AG04450 (cell line): ENCODE measurements around the gene GPLD1. TPM values are rescaled to one million over a fixed set of nuclear protein-coding genes. Genes with fewer than 3 reads are reported as not detected.

ENCODE experiments used
- CTCF ChIA-PET: fragments of 300-600, 350-600 bp; formaldehyde crosslinking; extraction: SDS; loops from one replicate; lab custom pipeline; 2022; ENCODE audit warnings: antibody characterized with exemption, inconsistent platforms; lab: Charles Lee
- POLR2A ChIA-PET: fragments of 350-600 bp; formaldehyde crosslinking; extraction: SDS; loops from one replicate; lab custom pipeline; 2021; ENCODE audit warnings: antibody characterized with exemption, inconsistent platforms; lab: Yijun Ruan, JAX
- DNase-seq: peaks from one replicate; pipeline ENCODE4 v3.0.0-alpha.2; 2011; ENCODE audit warnings: low read depth, low spot score
- H3K27ac ChIP-seq: one replicate; pipeline ENCODE4 v1.5.1; 2012; ENCODE audit warnings: low read depth, low read length, control low read depth
- H3K27me3 ChIP-seq: one replicate; pipeline ENCODE4 v1.6.0; 2012; ENCODE audit warnings: low read length; ENCODE audit not compliant: control insufficient read depth, insufficient read depth
- H3K4me3 ChIP-seq: 2 replicates; pipeline ENCODE4 v1.5.1; 2011; ENCODE audit warnings: mild to moderate bottlenecking, low read depth, low read length, control low read depth
- H3K9me3 ChIP-seq: 2 replicates; pipeline ENCODE4 v1.5.1; 2012; ENCODE audit warnings: low read length; ENCODE audit not compliant: control insufficient read depth, insufficient read depth
- CTCF ChIP-seq: IDR thresholded peaks from 2 replicates; pipeline ENCODE4 v1.5.1; 2011; ENCODE audit warnings: low read depth, low read length, control low read depth, inconsistent platforms
- polyA plus RNA-seq: library from polyadenylated mRNA; depleted of rRNA; stranded (reverse); fragments of >200 nt; gene quantifications from 2 replicates; pipeline ENCODE4 v1.2.3, GENCODE V29; 2011

Gene GPLD1
- polyA plus RNA-seq, 1 experiment, result 0.04 TPM

GRCh38 chr6:24472181-24472580 is 17.2 kb downstream of the GPLD1 start:
- DNase-seq, result no peak
- Histone ChIP-seq H3K4me3 (no peak overlapping the region), H3K27me3 (no peaks in the 10 kb centered on the region), H3K27ac (no peak overlapping the region), H3K9me3 (no peaks in the 10 kb centered on the region)
- TF ChIP-seq CTCF, result no peak
- ChIA-PET POLR2A (no interaction called here), CTCF (no interaction called here)

- DNase-seq, result no peak
- no peak overlapping the region for H3K27ac ChIP-seq
- CTCF ChIA-PET, result interaction anchor here (0.8 kb wide), 1 partner anchor 26 kb away, joined by 6 read pairs; no protein-coding TSS in a partner anchor
- POLR2A ChIA-PET, result no interaction called here
- no peaks in the 10 kb centered on the region for H3K27me3 ChIP-seq
- no peak overlapping the region for H3K4me3 ChIP-seq
- no peaks in the 10 kb centered on the region for H3K9me3 ChIP-seq
- TF ChIP-seq CTCF, result no peak
Observed at GRCh38 chr6:24469811-24470210, 19.6 kb downstream of the GPLD1 start.

GRCh38 chr6:24464253-24465038 is 24.9 kb downstream of the GPLD1 start:
- ChIA-PET CTCF (no interaction called here), POLR2A (no interaction called here)
- H3K27me3 ChIP-seq, result no peaks in the 10 kb centered on the region
- no peak for DNase-seq
- H3K9me3 ChIP-seq, result no peaks in the 10 kb centered on the region
- no peak for TF ChIP-seq CTCF
- no peak overlapping the region for H3K27ac ChIP-seq
- no peak overlapping the region for H3K4me3 ChIP-seq

GRCh38 chr6:24460966-24461365 is 28.4 kb downstream of the GPLD1 start:
- CTCF ChIA-PET, result no interaction called here
- POLR2A ChIA-PET, result no interaction called here
- H3K4me3 ChIP-seq, result no peak overlapping the region
- TF ChIP-seq CTCF, result no peak
- no peak overlapping the region for H3K27ac ChIP-seq
- H3K27me3 ChIP-seq, result no peaks in the 10 kb centered on the region
- no peak for DNase-seq
- no peaks in the 10 kb centered on the region for H3K9me3 ChIP-seq

GRCh38 chr6:24458941-24459340 is 30.4 kb downstream of the GPLD1 start:
- no peak for DNase-seq
- Histone ChIP-seq H3K27ac (no peak overlapping the region), H3K4me3 (no peak overlapping the region), H3K27me3 (no peaks in the 10 kb centered on the region), H3K9me3 (no peaks in the 10 kb centered on the region)
- no peak for TF ChIP-seq CTCF
- POLR2A ChIA-PET, result no interaction called here
- CTCF ChIA-PET, result interaction anchor here (0.9 to 2.0 kb wide), 2 partner anchors 17 to 29 kb away, joined by 4 to 5 read pairs; no protein-coding TSS in a partner anchor
